HG03558 (cell line): ENCODE results near the gene KCNAB3.

ENCODE experiments used
- ATAC-seq: cut with Tn5 transposase; IDR thresholded peaks from one replicate; pipeline ENCODE4 v1.9.1; 2021; ENCODE audit warnings: moderate number of reproducible peaks; ENCODE audit not compliant: unreplicated experiment; ENCODE audit errors: extremely low read depth

Gene KCNAB3

GRCh38 chr17:7943291-7943690 lies 13.6 kb upstream of the KCNAB3 start:
- no peak for ATAC-seq

- no peak for ATAC-seq
Measured at GRCh38 chr17:7940743-7941142, 11.1 kb upstream of the KCNAB3 start.

GRCh38 chr17:7940034-7940433 lies 10.4 kb upstream of the KCNAB3 start:
- ATAC-seq, result no peak

GRCh38 chr17:7935859-7936258 lies 6.2 kb upstream of the KCNAB3 start:
- ATAC-seq, result no peak

GRCh38 chr17:7932949-7933348 lies 3.3 kb upstream of the KCNAB3 start:
- no peak for ATAC-seq

- no peak for ATAC-seq
Measured at GRCh38 chr17:7932483-7932891, 2.8 kb upstream of the KCNAB3 start.

GRCh38 chr17:7931709-7932482 lies 2.2 kb upstream of the KCNAB3 start, which contains the start of the genes CNTROB and TRAPPC1:
TSS of gene CNTROB (plus strand) at chr17:7932206. CDS start at chr17:7933080, 874 bp downstream.
TSS of gene TRAPPC1 (minus strand) at chr17:7931946. CDS start at chr17:7931829, 117 bp downstream.
- peak; percentile 78 for ATAC-seq

GRCh38 chr17:7930841-7931631 lies 1.4 kb upstream of the KCNAB3 start:
- no peak for ATAC-seq

GRCh38 chr17:7927596-7927995 lies 2.1 kb downstream of the KCNAB3 start:
- ATAC-seq, result no peak

GRCh38 chr17:7922845-7923628 lies 6.6 kb downstream of the KCNAB3 start:
- ATAC-seq, result no peak

GRCh38 chr17:7922269-7922844 lies 7.3 kb downstream of the KCNAB3 start:
- ATAC-seq, result no peak

GRCh38 chr17:7916808-7917207 lies 12.8 kb downstream of the KCNAB3 start:
- no peak for ATAC-seq

- ATAC-seq, result no peak
Measured at GRCh38 chr17:7916385-7916682, 13.3 kb downstream of the KCNAB3 start.

- no peak for ATAC-seq
Measured at GRCh38 chr17:7915611-7916384, 13.9 kb downstream of the KCNAB3 start, which contains the start of gene RNF227. TSS of gene RNF227 (minus strand) at chr17:7916289. CDS start at chr17:7916195, 94 bp downstream.

- no peak for ATAC-seq
Measured at GRCh38 chr17:7915179-7915610, 14.5 kb downstream of the KCNAB3 start.

- no peak for ATAC-seq
Measured at GRCh38 chr17:7912927-7913524, 16.6 kb downstream of the KCNAB3 start.

GRCh38 chr17:7911116-7911515 lies 18.5 kb downstream of the KCNAB3 start:
- ATAC-seq, result no peak

- no peak for ATAC-seq
Measured at GRCh38 chr17:7910711-7911110, 18.9 kb downstream of the KCNAB3 start.

GRCh38 chr17:7910281-7910680 lies 19.4 kb downstream of the KCNAB3 start:
- ATAC-seq, result no peak
